NT2/D1 (cell line): ENCODE measurements around the gene SUN5.

ENCODE experiments used
- DNase-seq: peaks from one replicate; pipeline ENCODE4 v3.0.0-alpha.2; 2011; ENCODE audit warnings: low read depth, low spot score
- H3K27me3 ChIP-seq: 2 replicates; pipeline ENCODE4 v1.6.0; 2011; ENCODE audit warnings: mild to moderate bottlenecking; ENCODE audit not compliant: insufficient read length, insufficient read depth
- H3K36me3 ChIP-seq: 2 replicates; pipeline ENCODE4 v1.6.1; 2011; ENCODE audit warnings: mild to moderate bottlenecking, low read length, mixed read lengths; ENCODE audit not compliant: insufficient read depth, insufficient read length
- H3K4me1 ChIP-seq: 2 replicates; pipeline ENCODE4 v1.5.1; 2011; ENCODE audit not compliant: insufficient read depth, insufficient read length
- H3K4me3 ChIP-seq: 2 replicates; pipeline ENCODE4 v1.5.1; 2011; ENCODE audit warnings: low read depth; ENCODE audit not compliant: insufficient read length
- H3K9ac ChIP-seq: 2 replicates; pipeline ENCODE4 v1.6.0; 2011; ENCODE audit warnings: low read depth; ENCODE audit not compliant: insufficient read length
- H3K9me3 ChIP-seq: 2 replicates; pipeline ENCODE4 v1.5.1; 2011; ENCODE audit warnings: mild to moderate bottlenecking, low read length; ENCODE audit not compliant: insufficient read depth
- SUZ12 ChIP-seq: IDR thresholded peaks from 2 replicates; pipeline ENCODE4 v1.6.1; 2011; ENCODE audit not compliant: insufficient read length, insufficient read depth; ENCODE audit errors: extremely low read depth
- YY1 ChIP-seq: IDR thresholded peaks from 2 replicates; pipeline ENCODE4 v1.6.1; 2011; ENCODE audit not compliant: insufficient read length, insufficient read depth
- ZNF274 ChIP-seq: IDR thresholded peaks from 2 replicates; pipeline ENCODE4 v1.6.1; 2011; ENCODE audit warnings: mild to moderate bottlenecking, low read depth, low read length

SUN5 gene

GRCh38 chr20:33032555-33032954 lies 28.3 kb upstream of the SUN5 start:
- no peaks in the 10 kb centered on the region for H3K27me3 ChIP-seq
- no peak for TF ChIP-seq SUZ12
- TF ChIP-seq ZNF274: no peak
- no peak for TF ChIP-seq YY1
- no peaks in the 10 kb centered on the region for H3K9me3 ChIP-seq
- H3K36me3 ChIP-seq: no peaks in the 10 kb centered on the region
- H3K4me1 ChIP-seq: peaks cover 2% of the 10 kb centered on the region
- no peak for DNase-seq
- no peak overlapping the region for H3K9ac ChIP-seq
- no peak overlapping the region for H3K4me3 ChIP-seq

GRCh38 chr20:33031531-33031930 lies 27.3 kb upstream of the SUN5 start, which contains the start of gene BPIFB6:
TSS of gene BPIFB6 (plus strand) at chr20:33031648. CDS start at chr20:33031648, 0 bp downstream.
- no peaks in the 10 kb centered on the region for H3K36me3 ChIP-seq
- TF ChIP-seq SUZ12 (no peak), YY1 (no peak), ZNF274 (no peak)
- no peak within 1 kb of the TSS for H3K9ac ChIP-seq
- H3K27me3 ChIP-seq: no peaks in the 10 kb centered on the region
- H3K4me1 ChIP-seq: peaks cover 2% of the 10 kb centered on the region
- H3K4me3 ChIP-seq: no peak within 1 kb of the TSS
- DNase-seq: no peak
- H3K9me3 ChIP-seq: no peaks in the 10 kb centered on the region

- H3K4me1 ChIP-seq: peaks cover 2% of the 10 kb centered on the region
- no peaks in the 10 kb centered on the region for H3K27me3 ChIP-seq
- H3K9me3 ChIP-seq: no peaks in the 10 kb centered on the region
- TF ChIP-seq ZNF274: no peak
- TF ChIP-seq SUZ12: no peak
- no peak for TF ChIP-seq YY1
- H3K36me3 ChIP-seq: no peaks in the 10 kb centered on the region
- H3K9ac ChIP-seq: no peak overlapping the region
- DNase-seq: no peak
- H3K4me3 ChIP-seq: no peak overlapping the region
These were observed 26.3 kb upstream of the SUN5 start for GRCh38 chr20:33030569-33030968.

GRCh38 chr20:33030076-33030475 lies 25.8 kb upstream of the SUN5 start:
- H3K36me3 ChIP-seq: no peaks in the 10 kb centered on the region
- no peaks in the 10 kb centered on the region for H3K9me3 ChIP-seq
- no peak overlapping the region for H3K9ac ChIP-seq
- no peak for DNase-seq
- no peak for TF ChIP-seq SUZ12
- no peak for TF ChIP-seq YY1
- H3K4me1 ChIP-seq: peaks cover 2% of the 10 kb centered on the region
- H3K27me3 ChIP-seq: no peaks in the 10 kb centered on the region
- H3K4me3 ChIP-seq: no peak overlapping the region

- no peak for DNase-seq
- TF ChIP-seq ZNF274: no peak
- H3K27me3 ChIP-seq: no peaks in the 10 kb centered on the region
These were observed 24.6 kb upstream of the SUN5 start for GRCh38 chr20:33028875-33029274.

GRCh38 chr20:33027769-33028751 lies 23.8 kb upstream of the SUN5 start:
- Histone ChIP-seq H3K36me3 (no peaks in the 10 kb centered on the region), H3K4me3 (no peak overlapping the region), H3K4me1 (peaks cover 2% of the 10 kb centered on the region), H3K27me3 (no peaks in the 10 kb centered on the region), H3K9ac (no peak overlapping the region), H3K9me3 (no peaks in the 10 kb centered on the region)
- no peak for TF ChIP-seq SUZ12
- no peak for TF ChIP-seq YY1
- TF ChIP-seq ZNF274: no peak
- no peak for DNase-seq

More at GRCh38 chr20:33028875-33029274, 24.6 kb upstream of the SUN5 start:
- Histone ChIP-seq H3K36me3 (no peaks in the 10 kb centered on the region), H3K4me3 (no peak overlapping the region), H3K9ac (no peak overlapping the region), H3K4me1 (peaks cover 2% of the 10 kb centered on the region), H3K9me3 (no peaks in the 10 kb centered on the region)

- no peak for DNase-seq
- TF ChIP-seq SUZ12 (no peak), ZNF274 (no peak), YY1 (no peak)
- no peak overlapping the region for H3K4me3 ChIP-seq
- no peaks in the 10 kb centered on the region for H3K27me3 ChIP-seq
- H3K36me3 ChIP-seq: no peaks in the 10 kb centered on the region
- no peaks in the 10 kb centered on the region for H3K9me3 ChIP-seq
- H3K9ac ChIP-seq: no peak overlapping the region
- H3K4me1 ChIP-seq: peaks cover 2% of the 10 kb centered on the region
These were observed 22.8 kb upstream of the SUN5 start for GRCh38 chr20:33026779-33027759.
